Neuronal stem cell (in vitro differentiated cells): ENCODE results near the gene LHX1.

ENCODE experiments used
- DNase-seq: peaks from one replicate; pipeline ENCODE4 v3.0.0-alpha.2; 2013; ENCODE audit warnings: low spot score
- H2AFZ ChIP-seq: one replicate; pipeline ENCODE4 v1.6.1; 2013; ENCODE audit warnings: mild to moderate bottlenecking, low read length, inconsistent platforms
- H2AK5ac ChIP-seq: 2 replicates; pipeline ENCODE4 v1.6.1; 2013; ENCODE audit warnings: low read depth, mild to moderate bottlenecking, inconsistent platforms, low read length, moderate library complexity, mixed read lengths
- H2BK120ac ChIP-seq: 2 replicates; pipeline ENCODE4 v1.6.1; 2013; ENCODE audit warnings: low read depth, mild to moderate bottlenecking, inconsistent platforms, low read length, moderate library complexity, mixed read lengths
- H2BK12ac ChIP-seq: one replicate; pipeline ENCODE4 v1.6.1; 2013; ENCODE audit warnings: low read length, inconsistent platforms
- H2BK15ac ChIP-seq: 2 replicates; pipeline ENCODE4 v1.6.1; 2013; ENCODE audit warnings: mild to moderate bottlenecking, low read length, inconsistent platforms, mixed read lengths
- H2BK5ac ChIP-seq: one replicate; pipeline ENCODE4 v1.6.1; 2013; ENCODE audit warnings: inconsistent platforms, mild to moderate bottlenecking, low read length, moderate library complexity
- H3K14ac ChIP-seq: one replicate; pipeline ENCODE4 v1.6.1; 2013; ENCODE audit warnings: low read length, inconsistent platforms
- H3K18ac ChIP-seq: 2 replicates; pipeline ENCODE4 v1.6.1; 2013; ENCODE audit warnings: low read length, inconsistent platforms
- H3K23ac ChIP-seq: 2 replicates; pipeline ENCODE4 v1.6.1; 2013; ENCODE audit warnings: low read depth, mild to moderate bottlenecking, mixed read lengths, low read length, inconsistent platforms; ENCODE audit not compliant: poor library complexity
- H3K27ac ChIP-seq: replicated peaks from 3 replicates; pipeline ENCODE4 v1.5.1; 2013; ENCODE audit warnings: low read length, inconsistent platforms
- H3K27me3 ChIP-seq, 3 experiments: 2 replicates each; pipeline ENCODE4 v1.6.1; 2013; ENCODE audit warnings: low read length in 3 of 3, mild to moderate bottlenecking in 2 of 3, inconsistent platforms in 1 of 3, low read depth in 1 of 3, mixed read lengths in 1 of 3, moderate library complexity in 1 of 3; ENCODE audit not compliant: control insufficient read depth in 3 of 3, insufficient read depth in 3 of 3
- H3K36me3 ChIP-seq, 2 donors: replicated peaks in 1 of 2; 2 replicates each; pipeline ENCODE4 v1.6.1; 2013; ENCODE audit warnings: low read length in 2 of 2; ENCODE audit not compliant: control insufficient read depth in 2 of 2, insufficient read depth in 2 of 2
- H3K4ac ChIP-seq: 2 replicates; pipeline ENCODE4 v1.6.1; 2013; ENCODE audit warnings: inconsistent platforms, mild to moderate bottlenecking, low read length, moderate library complexity
- H3K4me1 ChIP-seq, 2 donors: 1 replicate in 1 of 2; 2 replicates in 1 of 2; pipeline ENCODE4 v1.6.1; 2013; ENCODE audit warnings: low read length in 2 of 2, low read depth in 1 of 2; ENCODE audit not compliant: control insufficient read depth in 2 of 2, insufficient read depth in 1 of 2
- H3K4me2 ChIP-seq: one replicate; pipeline ENCODE4 v1.6.1; 2013; ENCODE audit warnings: mild to moderate bottlenecking, low read length, inconsistent platforms; ENCODE audit not compliant: insufficient read depth, poor library complexity, severe bottlenecking
- H3K4me3 ChIP-seq, 2 donors: 2 replicates each; pipeline ENCODE4 v1.5.1; 2013; ENCODE audit warnings: low read length in 2 of 2, mild to moderate bottlenecking in 2 of 2, inconsistent platforms in 1 of 2, moderate library complexity in 1 of 2
- H3K79me1 ChIP-seq: one replicate; pipeline ENCODE4 v1.6.1; 2013; ENCODE audit warnings: low read depth, mild to moderate bottlenecking, inconsistent platforms, low read length, moderate library complexity
- H3K9ac ChIP-seq: one replicate; pipeline ENCODE4 v1.6.1; 2013; ENCODE audit warnings: mild to moderate bottlenecking, low read depth, low read length, inconsistent platforms; ENCODE audit not compliant: poor library complexity
- H3K9me3 ChIP-seq, 2 donors: replicated peaks in 1 of 2; 2 replicates each; pipeline versions ENCODE3 to v1.6.1; 2013; ENCODE audit warnings: low read length in 2 of 2, mild to moderate bottlenecking in 2 of 2, inconsistent platforms in 1 of 2, low read depth in 1 of 2, mixed read lengths in 1 of 2, moderate library complexity in 1 of 2; ENCODE audit not compliant: control insufficient read depth in 2 of 2, insufficient read depth in 1 of 2
- H4K8ac ChIP-seq: one replicate; pipeline ENCODE4 v1.6.1; 2013; ENCODE audit warnings: low read depth, mild to moderate bottlenecking, inconsistent platforms, low read length, moderate library complexity
- H4K91ac ChIP-seq: one replicate; pipeline ENCODE4 v1.6.1; 2013; ENCODE audit warnings: low read length, low read depth, mild to moderate bottlenecking, inconsistent platforms; ENCODE audit not compliant: poor library complexity
- WGBS, 2 donors: extraction: QIAGEN DNeasy Blood & Tissue Kit; methylation state at CpG; one replicate each; pipeline ENCODE4 v1.1.7; 2013; ENCODE audit warnings: missing lambda C conversion rate in 2 of 2, mixed read lengths in 1 of 2; ENCODE audit not compliant: insufficient read length in 2 of 2, insufficient replicate concordance in 1 of 2; ENCODE audit errors: extremely low coverage in 2 of 2; 5-methylcytosine and 5-hydroxymethylcytosine counted together

LHX1 gene

GRCh38 chr17:36899250-36900159 lies 37.8 kb upstream of the LHX1 start:
- no peak overlapping the region for H3K4me3 ChIP-seq
- H3K9me3 ChIP-seq: no peaks in the 10 kb centered on the region
- H2AK5ac ChIP-seq: peak overlapping the region; percentile 66
- H3K23ac ChIP-seq: no peak overlapping the region
- no peaks in the 10 kb centered on the region for H3K79me1 ChIP-seq
- H3K9ac ChIP-seq: no peak overlapping the region
- H2BK15ac ChIP-seq: peak overlapping the region; percentile 87
- DNase-seq: no peak
- peaks cover 0 to 4% (median 0%) of the 10 kb centered on the region in 3 experiments for H3K27me3 ChIP-seq
- H3K14ac ChIP-seq: no peak overlapping the region
- WGBS, 2 donors: no CpG with 5 or more reads among the region's 7 CpGs
- peak overlapping the region; percentile 16 for H2BK5ac ChIP-seq
- no peaks in the 10 kb centered on the region for H3K36me3 ChIP-seq
- H2AFZ ChIP-seq: peak overlapping the region; percentile 76
- no peak overlapping the region for H2BK120ac ChIP-seq
- H3K4me2 ChIP-seq: no peak overlapping the region
- peaks cover 11 to 18% of the 10 kb centered on the region in 2 donors for H3K4me1 ChIP-seq
- H3K18ac ChIP-seq: peak overlapping the region; percentile 63
- H4K91ac ChIP-seq: no peak overlapping the region
- no peak overlapping the region for H4K8ac ChIP-seq
- H3K27ac ChIP-seq: no peak overlapping the region
- no peak overlapping the region for H3K4ac ChIP-seq
- no peak overlapping the region for H2BK12ac ChIP-seq

GRCh38 chr17:36900160-36900512 lies 37.1 kb upstream of the LHX1 start:
- peak overlapping the region; percentile 17 for H2BK120ac ChIP-seq
- H3K23ac ChIP-seq: no peak overlapping the region
- no peak overlapping the region for H4K8ac ChIP-seq
- no peak overlapping the region for H3K14ac ChIP-seq
- no peaks in the 10 kb centered on the region for H3K36me3 ChIP-seq
- H3K4me3 ChIP-seq: no peak overlapping the region
- no peak overlapping the region for H4K91ac ChIP-seq
- H3K27me3 ChIP-seq: no peaks in the 10 kb centered on the region
- peak overlapping the region; percentile 16 for H2BK5ac ChIP-seq
- no peak overlapping the region for H3K4ac ChIP-seq
- H2AK5ac ChIP-seq: peak overlapping the region; percentile 23
- H3K9me3 ChIP-seq: no peaks in the 10 kb centered on the region
- no peaks in the 10 kb centered on the region for H3K79me1 ChIP-seq
- no peak overlapping the region for H3K9ac ChIP-seq
- H3K4me2 ChIP-seq: no peak overlapping the region
- peak overlapping the region; percentile 87 for H2BK15ac ChIP-seq
- peak overlapping the region; percentile 76 for H2AFZ ChIP-seq
- H2BK12ac ChIP-seq: peak overlapping the region; percentile 36
- peak overlapping the region; percentile 63 for H3K18ac ChIP-seq
- H3K27ac ChIP-seq: no peak overlapping the region
- DNase-seq: no peak
- H3K4me1 ChIP-seq: peaks cover 11 to 18% of the 10 kb centered on the region in 2 donors
- no CpG with 5 or more reads among the region's 7 CpGs for WGBS, 2 donors

DNA sequence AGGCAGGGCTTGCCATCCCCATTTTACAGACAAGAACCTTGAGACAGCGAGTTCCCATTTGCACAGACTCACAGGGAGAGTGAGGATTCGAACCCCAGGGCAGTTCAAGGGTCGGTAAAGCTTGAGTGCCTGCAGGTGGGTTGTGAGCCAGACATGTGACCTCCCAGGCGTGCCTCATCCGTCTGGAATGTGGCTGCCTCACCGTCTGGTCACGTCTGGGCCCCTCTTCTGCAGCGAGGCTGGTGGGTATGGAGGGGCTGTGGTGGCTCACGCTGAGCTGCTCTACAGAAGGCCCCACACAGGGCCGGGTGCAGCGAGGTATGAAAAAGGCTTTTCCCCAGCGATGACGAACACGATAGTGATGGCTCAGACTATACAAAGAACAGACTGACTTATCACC lies 35.8 kb upstream of the LHX1 start:
- H4K91ac ChIP-seq: no peak overlapping the region
- no peak overlapping the region for H3K4me2 ChIP-seq
- no peak overlapping the region for H4K8ac ChIP-seq
- no peaks in the 10 kb centered on the region for H3K9me3 ChIP-seq
- peak overlapping the region; percentile 22 for H2BK15ac ChIP-seq
- H2AFZ ChIP-seq: no peak overlapping the region
- no peak overlapping the region for H3K4ac ChIP-seq
- no peaks in the 10 kb centered on the region for H3K79me1 ChIP-seq
- no peak for DNase-seq
- H2AK5ac ChIP-seq: peak overlapping the region; percentile 42
- peak overlapping the region; percentile 6 for H3K14ac ChIP-seq
- no peak overlapping the region for H3K18ac ChIP-seq
- no peak overlapping the region for H3K27ac ChIP-seq
- H2BK12ac ChIP-seq: no peak overlapping the region
- H2BK5ac ChIP-seq: no peak overlapping the region
- no CpG with 5 or more reads among the region's 14 CpGs for WGBS, 2 donors
- H3K4me1 ChIP-seq: peaks cover 11 to 18% of the 10 kb centered on the region in 2 donors
- no peaks in the 10 kb centered on the region for H3K27me3 ChIP-seq
- no peak overlapping the region for H3K9ac ChIP-seq
- H3K4me3 ChIP-seq: no peak overlapping the region
- H3K23ac ChIP-seq: no peak overlapping the region
- no peaks in the 10 kb centered on the region for H3K36me3 ChIP-seq
- H2BK120ac ChIP-seq: no peak overlapping the region

GRCh38 chr17:36907407-36907806 lies 29.9 kb upstream of the LHX1 start:
- WGBS, 2 donors: no CpG with 5 or more reads among the region's 10 CpGs
- H3K4ac ChIP-seq: no peak overlapping the region

More at GRCh38 chr17:36907407-36907806, 29.9 kb upstream of the LHX1 start:
- H3K79me1 ChIP-seq: no peaks in the 10 kb centered on the region
- H3K4me2 ChIP-seq: no peak overlapping the region
- no peaks in the 10 kb centered on the region for H3K36me3 ChIP-seq
- no peak overlapping the region for H4K91ac ChIP-seq
- peak overlapping the region; percentile 60 for H3K18ac ChIP-seq
- no peak overlapping the region for H2AK5ac ChIP-seq
- no peak overlapping the region for H2BK120ac ChIP-seq
- H3K27ac ChIP-seq: no peak overlapping the region
- no peak overlapping the region for H2BK15ac ChIP-seq
- no peak overlapping the region for H3K14ac ChIP-seq
- peaks cover 0 to 2% of the 10 kb centered on the region in 2 donors for H3K4me1 ChIP-seq
- peaks cover 0 to 25% (median 0%) of the 10 kb centered on the region in 3 experiments for H3K27me3 ChIP-seq
- no peak overlapping the region for H2BK12ac ChIP-seq
- H2AFZ ChIP-seq: no peak overlapping the region
- H3K4me3 ChIP-seq: no peak overlapping the region
- H3K9me3 ChIP-seq: no peaks in the 10 kb centered on the region
- H3K23ac ChIP-seq: no peak overlapping the region
- no peak overlapping the region for H4K8ac ChIP-seq
- H3K9ac ChIP-seq: no peak overlapping the region
- no peak overlapping the region for H2BK5ac ChIP-seq
- DNase-seq: no peak
